OCI-LY7 (cell line): ENCODE results near the gene CDC6. TPM values are rescaled to one million over a fixed set of nuclear protein-coding genes. Genes with fewer than 3 reads are reported as not detected.

Experiments
- BruUV-seq: library from RNA; stranded (reverse); fragments of 400-500 nt; replicated peaks from 2 replicates; lab custom pipeline; 2021; lab: Mats Ljungman, UMichigan
- CTCF ChIA-PET: fragments of 300-600 bp; sonication (Branson Sonifier 250); formaldehyde crosslinking; loops from one replicate; lab custom pipeline; 2022; ENCODE audit warnings: antibody characterized with exemption; ENCODE audit not compliant: unreplicated experiment; lab: Charles Lee
- POLR2A ChIA-PET: fragments of 300-600 bp; sonication (Branson Sonifier 250); formaldehyde crosslinking; loops from one replicate; lab custom pipeline; 2022; ENCODE audit warnings: antibody characterized with exemption; lab: Charles Lee
- DNase-seq: peaks from one replicate; pipeline ENCODE4 v3.0.0-alpha.2; 2015; ENCODE audit warnings: low spot score
- H2AFZ ChIP-seq: fragments of 200-600 bp; sonication (generic), shearing (Covaris generic); 2 replicates; pipeline ENCODE4 v1.6.1; 2014; ENCODE audit warnings: mild to moderate bottlenecking, antibody characterized with exemption, low read length, moderate library complexity
- H3K27ac ChIP-seq: fragments of 200-600 bp; sonication (generic); 2 replicates; pipeline ENCODE4 v1.5.1; 2014; ENCODE audit warnings: mixed run types, low read depth, mild to moderate bottlenecking, moderate library complexity, low read length, inconsistent platforms; ENCODE audit not compliant: poor library complexity, severe bottlenecking
- H3K36me3 ChIP-seq: fragments of 200-600 bp; sonication (generic); 2 replicates; pipeline ENCODE4 v1.6.1; 2014; ENCODE audit warnings: mild to moderate bottlenecking, antibody characterized with exemption, low read length, moderate library complexity, mixed read lengths; ENCODE audit not compliant: insufficient read depth
- H3K4me1 ChIP-seq: fragments of 200-600 bp; sonication (generic); 2 replicates; pipeline ENCODE4 v1.5.1; 2014; ENCODE audit warnings: mild to moderate bottlenecking, low read length; ENCODE audit not compliant: insufficient read depth, poor library complexity, severe bottlenecking
- H3K4me2 ChIP-seq: fragments of 200-600 bp; sonication (generic); 2 replicates; pipeline ENCODE4 v1.6.1; 2014; ENCODE audit warnings: mild to moderate bottlenecking, low read length
- H3K4me3 ChIP-seq: fragments of 200-600 bp; sonication (generic); 2 replicates; pipeline ENCODE4 v1.5.1; 2014; ENCODE audit warnings: mild to moderate bottlenecking, low read depth, low read length; ENCODE audit not compliant: poor library complexity, severe bottlenecking
- H3K79me2 ChIP-seq: fragments of 200-600 bp; sonication (generic); 2 replicates; pipeline ENCODE4 v1.6.1; 2016; ENCODE audit warnings: low read depth, mild to moderate bottlenecking, low read length, moderate library complexity, mixed read lengths; ENCODE audit not compliant: insufficient read depth
- H3K9me2 ChIP-seq: fragments of 200-600 bp; sonication (generic); 2 replicates; pipeline ENCODE4 v1.6.1; 2016; ENCODE audit warnings: mild to moderate bottlenecking, low read length, mixed read lengths; ENCODE audit not compliant: insufficient read depth
- H3K9me3 ChIP-seq: fragments of 200-600 bp; sonication (generic); 2 replicates; pipeline ENCODE4 v1.6.1; 2014; ENCODE audit warnings: mild to moderate bottlenecking, mixed run types, low read length, mixed read lengths
- H4K20me1 ChIP-seq: fragments of 200-600 bp; sonication (generic); 2 replicates; pipeline ENCODE4 v1.6.1; 2014; ENCODE audit warnings: mild to moderate bottlenecking, antibody characterized with exemption, low read length, moderate library complexity, mixed read lengths; ENCODE audit not compliant: insufficient read depth
- EZH2phosphoT487 ChIP-seq: fragments of 200-600 bp; sonication (generic); IDR thresholded peaks from 2 replicates; pipeline ENCODE4 v1.6.1; 2018; ENCODE audit warnings: low read depth, borderline replicate concordance, mild to moderate bottlenecking, mixed run types, antibody characterized with exemption, low read length, moderate library complexity, mixed read lengths
- intact Hi-C: fragments of 100-400 bp; cut with micrococcal nuclease; formaldehyde crosslinking; loops from one replicate; pipeline ENCODE4 v1.10.0; 2022; ENCODE audit not compliant: unreplicated experiment
- total RNA-seq, 2 experiments: library from RNA; depleted of rRNA in 1 of 2; stranded (reverse); fragments of >200 nt in 1 of 2; shearing (Covaris generic) in 1 of 2; gene quantifications; 2 replicates each; pipeline ENCODE4 v1.2.3, GENCODE V29; 2014 to 2022
- TF ChIP-seq, protein P1 (sequence below): fragments of 200-600 bp; sonication (generic); conservative IDR thresholded peaks from 2 replicates; pipeline ENCODE4 v1.5.1; 2014; ENCODE audit warnings: mild to moderate bottlenecking, antibody characterized with exemption, low read length, moderate library complexity, mixed read lengths

Gene CDC6
- total RNA-seq, 2 experiments from 2014 or later, result 75.2 to 132 TPM

DNA sequence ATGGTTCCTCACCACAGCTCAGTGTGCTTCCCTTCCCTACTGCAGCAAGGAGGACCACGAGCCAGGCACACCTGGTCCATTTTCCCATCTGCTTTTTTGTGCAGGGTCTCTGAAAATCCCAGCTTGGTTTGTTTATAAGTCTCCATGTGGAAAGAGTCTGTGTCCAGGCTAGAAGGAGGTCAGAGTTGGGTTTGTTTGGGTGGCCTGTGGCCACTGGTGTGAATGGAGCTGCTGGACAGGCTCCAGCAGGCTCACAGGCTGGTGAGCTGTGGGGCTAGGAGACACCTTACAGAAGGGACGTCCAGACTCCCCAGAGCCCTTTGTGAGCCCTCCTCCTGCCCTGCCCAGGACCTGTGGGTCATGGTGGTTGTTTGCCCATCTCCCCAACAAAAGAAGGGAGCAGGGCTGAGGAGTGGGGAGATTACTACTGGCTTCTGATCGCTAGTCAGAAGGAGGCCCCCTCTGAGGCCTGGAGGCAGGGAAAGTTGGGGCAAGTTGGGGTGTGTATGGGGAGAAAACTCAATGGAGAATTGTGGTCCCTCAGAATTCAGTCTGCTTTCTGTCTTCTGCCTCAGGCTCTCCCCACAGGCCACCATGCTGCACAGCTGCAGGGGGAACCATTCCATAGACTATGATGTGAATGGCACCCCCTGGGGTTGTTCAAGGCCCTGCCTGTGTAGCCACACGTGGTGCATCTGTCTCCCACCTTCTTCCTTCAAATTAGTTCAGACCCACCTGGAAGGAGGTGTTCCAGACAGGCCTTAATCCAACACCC lies 25.4 kb downstream of the CDC6 start:
- H3K9me3 ChIP-seq, result no peaks in the 10 kb centered on the region
- H3K4me3 ChIP-seq, result no peak overlapping the region
- CTCF ChIA-PET, result no interaction called here
- POLR2A ChIA-PET, result no interaction called here
- TF ChIP-seq, protein P1, sequence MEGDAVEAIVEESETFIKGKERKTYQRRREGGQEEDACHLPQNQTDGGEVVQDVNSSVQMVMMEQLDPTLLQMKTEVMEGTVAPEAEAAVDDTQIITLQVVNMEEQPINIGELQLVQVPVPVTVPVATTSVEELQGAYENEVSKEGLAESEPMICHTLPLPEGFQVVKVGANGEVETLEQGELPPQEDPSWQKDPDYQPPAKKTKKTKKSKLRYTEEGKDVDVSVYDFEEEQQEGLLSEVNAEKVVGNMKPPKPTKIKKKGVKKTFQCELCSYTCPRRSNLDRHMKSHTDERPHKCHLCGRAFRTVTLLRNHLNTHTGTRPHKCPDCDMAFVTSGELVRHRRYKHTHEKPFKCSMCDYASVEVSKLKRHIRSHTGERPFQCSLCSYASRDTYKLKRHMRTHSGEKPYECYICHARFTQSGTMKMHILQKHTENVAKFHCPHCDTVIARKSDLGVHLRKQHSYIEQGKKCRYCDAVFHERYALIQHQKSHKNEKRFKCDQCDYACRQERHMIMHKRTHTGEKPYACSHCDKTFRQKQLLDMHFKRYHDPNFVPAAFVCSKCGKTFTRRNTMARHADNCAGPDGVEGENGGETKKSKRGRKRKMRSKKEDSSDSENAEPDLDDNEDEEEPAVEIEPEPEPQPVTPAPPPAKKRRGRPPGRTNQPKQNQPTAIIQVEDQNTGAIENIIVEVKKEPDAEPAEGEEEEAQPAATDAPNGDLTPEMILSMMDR, result no peak
- TF ChIP-seq EZH2phosphoT487, result no peak
- H3K4me1 ChIP-seq, result peaks cover 47% of the 10 kb centered on the region
- no peaks in the 10 kb centered on the region for H4K20me1 ChIP-seq
- intact Hi-C loops, result no loop called here
- H3K4me2 ChIP-seq, result no peak overlapping the region
- H3K36me3 ChIP-seq, result no peaks in the 10 kb centered on the region
- no TSS peak for BruUV-seq
- no peak overlapping the region for H3K27ac ChIP-seq
- no peaks in the 10 kb centered on the region for H3K9me2 ChIP-seq
- no peaks in the 10 kb centered on the region for H3K79me2 ChIP-seq
- DNase-seq, result no peak
- H2AFZ ChIP-seq, result no peak overlapping the region

DNA sequence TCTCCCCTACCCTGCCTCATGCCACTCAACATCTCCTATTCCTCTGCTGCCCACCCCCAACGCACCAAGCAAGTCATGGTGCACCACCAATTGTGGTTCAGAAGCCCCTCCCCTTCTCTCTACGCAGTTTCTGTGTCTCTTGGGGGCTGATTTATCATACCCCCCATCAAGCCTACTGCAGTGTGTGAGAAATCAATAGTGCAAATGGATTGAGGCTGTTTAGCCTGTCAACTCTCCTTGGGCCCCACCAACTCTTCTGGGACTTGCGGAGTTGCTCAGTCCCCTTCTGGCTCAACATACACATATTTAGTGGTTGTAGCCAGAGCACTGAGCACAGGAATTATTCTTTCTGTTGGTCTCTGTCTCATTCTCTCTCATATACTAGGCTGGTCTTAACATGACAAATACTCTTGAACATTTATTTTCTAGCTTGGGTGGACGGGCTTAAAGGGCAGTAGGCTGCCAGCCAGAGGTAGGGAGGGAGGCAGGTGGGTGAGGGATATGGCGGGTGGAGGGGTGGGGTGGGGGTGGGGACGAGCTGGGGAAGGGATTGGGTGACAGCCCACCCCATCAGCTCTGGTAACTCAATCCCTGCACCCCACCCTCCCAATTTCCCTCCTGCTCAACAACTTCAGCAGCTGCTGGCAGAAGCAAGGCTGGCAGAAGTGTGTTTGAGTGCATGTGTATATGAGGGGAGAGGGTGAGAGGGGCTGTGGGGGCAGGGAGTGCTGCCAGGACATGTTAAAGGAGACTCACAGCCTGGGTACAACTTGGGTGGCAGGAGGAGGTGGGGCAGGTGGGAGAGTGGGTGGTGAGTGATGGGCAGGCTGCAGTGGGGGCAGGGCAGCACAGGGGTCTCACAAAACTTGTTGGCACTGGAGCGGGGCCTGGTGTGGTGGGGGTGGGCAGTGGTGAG lies 26.2 kb downstream of the CDC6 start:
- TF ChIP-seq, protein P1, result no peak
- TF ChIP-seq EZH2phosphoT487, result no peak
- Histone ChIP-seq H3K79me2 (no peaks in the 10 kb centered on the region), H3K4me3 (no peak overlapping the region), H3K36me3 (no peaks in the 10 kb centered on the region), H3K9me3 (no peaks in the 10 kb centered on the region), H3K4me1 (peaks cover 42% of the 10 kb centered on the region), H4K20me1 (no peaks in the 10 kb centered on the region), H3K9me2 (no peaks in the 10 kb centered on the region), H3K27ac (no peak overlapping the region), H3K4me2 (no peak overlapping the region), H2AFZ (no peak overlapping the region)
- no TSS peak for BruUV-seq
- intact Hi-C loops, result no loop called here
- ChIA-PET CTCF (interaction anchor here (0.5 kb wide), 1 partner anchor 39 kb away, joined by 3 read pairs; no protein-coding TSS in a partner anchor), POLR2A (no interaction called here)
- DNase-seq, result no peak
